Stomach (tissue), 9 donors: ENCODE data around the gene LHFPL2. TPM values are rescaled to one million over a fixed set of nuclear protein-coding genes. Genes with fewer than 3 reads are reported as not detected.

ENCODE experiments used
- DNase-seq, 2 donors: peaks; one replicate each; pipeline versions ENCODE4 v3.0.0 to v3.0.0-alpha.2; 2013 to 2019
- H3K27ac ChIP-seq, 5 donors: fragments of 200-600 bp in 4 of 5; sonication (generic) in 4 of 5; one replicate each; pipeline ENCODE4 v1.5.1; 2013 to 2019; ENCODE audit warnings: mild to moderate bottlenecking in 1 of 5, moderate library complexity in 1 of 5
- H3K27me3 ChIP-seq, 3 donors: fragments of 200-600 bp; sonication (generic); one replicate each; pipeline ENCODE4 v1.5.1; 2017 to 2019; ENCODE audit warnings: mixed run types in 1 of 3
- H3K36me3 ChIP-seq, 4 donors: fragments of 200-600 bp; sonication (generic); 1 replicate in 3 of 4; 2 replicates in 1 of 4; pipeline ENCODE4 v1.5.1; 2016 to 2019
- H3K4me1 ChIP-seq, 4 donors: fragments of 200-600 bp; sonication (generic); one replicate each; pipeline ENCODE4 v1.5.1; 2016 to 2019
- H3K4me3 ChIP-seq, 4 donors: fragments of 200-600 bp; sonication (generic) in 3 of 4; one replicate each; pipeline ENCODE4 v1.5.1; 2016 to 2019; ENCODE audit warnings: mild to moderate bottlenecking in 1 of 4
- H3K9me3 ChIP-seq, 4 donors: fragments of 200-600 bp; sonication (generic); one replicate each; pipeline ENCODE4 v1.5.1; 2016 to 2019
- CTCF ChIP-seq, 7 experiments: fragments of 450-650 bp in 4 of 7; fragments of 200-600 bp in 3 of 7; sonication (generic) in 3 of 7; IDR thresholded peaks; one replicate each; pipeline ENCODE4 v1.5.1; 2016 to 2019; ENCODE audit warnings: antibody characterized with exemption in 7 of 7, control low read depth in 2 of 7, mild to moderate bottlenecking in 1 of 7
- EP300 ChIP-seq: sonication (generic); formaldehyde crosslinking; IDR thresholded peaks from one replicate; pipeline ENCODE4 v1.6.1; 2017; ENCODE audit warnings: antibody characterized with exemption
- POLR2A ChIP-seq, 4 donors: fragments of 450-650 bp; IDR thresholded peaks; one replicate each; pipeline ENCODE4 v1.6.1; 2016; ENCODE audit warnings: antibody characterized with exemption in 4 of 4, control low read depth in 2 of 4, mild to moderate bottlenecking in 1 of 4, moderate library complexity in 1 of 4
- POLR2AphosphoS5 ChIP-seq, 3 donors: sonication (generic); formaldehyde crosslinking; IDR thresholded peaks; one replicate each; pipeline ENCODE4 v1.6.1; 2016; ENCODE audit warnings: antibody characterized with exemption in 3 of 3
- WGBS, 5 donors: extraction: QIAGEN DNeasy Blood & Tissue Kit in 3 of 5; methylation state at CpG; one replicate each; pipeline versions ENCODE4 v1.1.5 to v1.1.7; 2013 to 2018; 5-methylcytosine and 5-hydroxymethylcytosine counted together
- intact Hi-C: fragments of 100-400 bp; cut with DNase I; formaldehyde crosslinking; loops from one replicate; pipeline ENCODE4 v1.15.1; 2023; ENCODE audit warnings: low total_unique reads
- polyA plus RNA-seq, 3 donors: library from polyadenylated mRNA; stranded (reverse); fragments of 200-250 nt; gene quantifications; one replicate each; pipeline ENCODE4 v1.2.3, GENCODE V29; 2013
- total RNA-seq, 5 donors: library from RNA; depleted of rRNA; stranded (reverse); fragments of >200 nt; gene quantifications; one replicate each; pipeline versions ENCODE4 v1.1.0 to v1.2.3, GENCODE V29; 2014 to 2016
- donor health status: healthy with polysubstance abuse.
- donor health status: Bipolar disorder and iron deficiency.
- donor health status: healthy.

Gene LHFPL2
- total and polyA plus RNA-seq, 8 donors, result 3.7 to 53.6 (median 24.3) TPM

GRCh38 chr5:78541086-78541654 lies 107.4 kb downstream of the LHFPL2 start:
- WGBS, 5 donors, result 87 to 91% (median 90%) methylated on average over 10 of the region's 10 CpGs
- intact Hi-C loops, result no loop called here
- Histone ChIP-seq H3K4me1 (peaks cover 3 to 41% (median 16%) of the 10 kb centered on the region in 4 donors), H3K27ac (peak overlapping the region in 3 of 5 donors; percentile 43 to 60 (median 59)), H3K36me3 (no peaks in the 10 kb centered on the region), H3K27me3 (no peaks in the 10 kb centered on the region), H3K9me3 (no peaks in the 10 kb centered on the region), H3K4me3 (no peak overlapping the region)
- no peak for DNase-seq
- TF ChIP-seq CTCF (IDR thresholded peaks at IDR 0.05), result no peak

- no peak for DNase-seq
Observed at GRCh38 chr5:78540335-78541085, 108.1 kb downstream of the LHFPL2 start.

GRCh38 chr5:78538240-78538850 lies 110.2 kb downstream of the LHFPL2 start:
- Histone ChIP-seq H3K36me3 (no peaks in the 10 kb centered on the region), H3K4me1 (peaks cover 0 to 44% (median 13%) of the 10 kb centered on the region in 4 donors), H3K27me3 (no peaks in the 10 kb centered on the region), H3K9me3 (no peaks in the 10 kb centered on the region), H3K27ac (no peak overlapping the region), H3K4me3 (no peak overlapping the region)
- DNase-seq, result no peak
- intact Hi-C loops, result loop anchor here (10.0 kb wide), 1 partner anchor 266 kb away; no protein-coding TSS in a partner anchor
- TF ChIP-seq CTCF (IDR thresholded peaks at IDR 0.05) (no peak), POLR2AphosphoS5 (IDR thresholded peaks at IDR 0.05) (no peak), POLR2A (IDR thresholded peaks at IDR 0.05) (no peak), EP300 (no peak)
- 68 to 78% (median 72%) methylated on average over 3 of the region's 3 CpGs for WGBS, 5 donors

More at GRCh38 chr5:78540335-78541085, 108.1 kb downstream of the LHFPL2 start:
- Histone ChIP-seq H3K36me3 (no peaks in the 10 kb centered on the region), H3K4me3 (no peak overlapping the region), H3K9me3 (no peaks in the 10 kb centered on the region), H3K27me3 (no peaks in the 10 kb centered on the region), H3K27ac (peak overlapping the region in 4 of 5 donors; percentile 31 to 60 (median 51)), H3K4me1 (peaks cover 0 to 38% (median 16%) of the 10 kb centered on the region in 4 donors)
- 73 to 82% (median 75%) methylated on average over 7 of the region's 7 CpGs for WGBS, 5 donors
- no peak for TF ChIP-seq CTCF (IDR thresholded peaks at IDR 0.05)
- no peak for TF ChIP-seq POLR2A (IDR thresholded peaks at IDR 0.05)
- TF ChIP-seq EP300, result no peak
- peak in 1 of 3 donors; percentile 8 for TF ChIP-seq POLR2AphosphoS5 (IDR thresholded peaks at IDR 0.05)
- intact Hi-C loops, result no loop called here

DNA sequence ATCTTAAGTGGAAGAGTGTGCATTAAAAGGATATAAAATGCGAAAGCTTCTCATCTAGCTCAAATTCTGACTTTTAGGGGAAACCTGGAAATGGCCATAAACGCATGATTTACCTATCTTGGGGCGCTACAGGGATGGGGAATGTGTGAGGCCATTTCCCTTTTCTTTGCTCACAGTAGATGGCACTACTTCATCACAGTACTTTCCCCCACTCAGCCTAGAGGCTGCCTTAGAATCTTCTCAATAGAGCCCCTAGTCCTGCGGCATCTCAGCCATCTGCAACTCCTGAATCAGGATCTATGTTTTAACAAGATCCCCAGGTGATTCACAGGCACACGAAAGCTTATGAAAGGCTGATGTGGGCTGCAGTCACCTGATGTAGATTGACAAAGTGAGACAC lies 110.8 kb downstream of the LHFPL2 start:
- no peak overlapping the region for H3K27ac ChIP-seq
- H3K4me3 ChIP-seq, result no peak overlapping the region
- WGBS, 5 donors, result 32 to 54% (median 40%) methylated on average over 5 of the region's 5 CpGs
- no peaks in the 10 kb centered on the region for H3K36me3 ChIP-seq
- H3K9me3 ChIP-seq, result no peaks in the 10 kb centered on the region
- peak in 1 of 2 donors; percentile 80 for DNase-seq
- intact Hi-C loops, result loop anchor here (10.0 kb wide), 1 partner anchor 267 kb away; no protein-coding TSS in a partner anchor
- H3K4me1 ChIP-seq, result peaks cover 0 to 44% (median 13%) of the 10 kb centered on the region in 4 donors
- TF ChIP-seq POLR2A (IDR thresholded peaks at IDR 0.05), result no peak
- peak in 5 of 7 experiments; percentile 21 to 37 (median 26) for TF ChIP-seq CTCF (IDR thresholded peaks at IDR 0.05)
- no peaks in the 10 kb centered on the region for H3K27me3 ChIP-seq
